ENCODE measurements around the gene RHBDD2. TPM values are rescaled to one million over a fixed set of nuclear protein-coding genes. Genes with fewer than 3 reads are reported as not detected.
A peak's percentile ranks its signal among the peaks of the same experiment; 100 is the strongest.
"Not testable (repeated sequence)": the region's sequence is repeated elsewhere in the genome, so short reads cannot be mapped to it uniquely, and the experiment has no call there.

The RHBDD2 gene
- total and polyA plus RNA-seq, 8 donors = 21.6 to 106 (median 27.9) TPM

GRCh38 chr7:75844158-75844557 lies 34.7 kb upstream of the RHBDD2 start:
- FAIRE-seq = no peak
- H3K4me3 ChIP-seq = no peak overlapping the region
- H3K27ac ChIP-seq = no peak overlapping the region
- H3K36me3 ChIP-seq = no peaks in the 10 kb centered on the region
- no peak for DNase-seq
- no peak for ATAC-seq
- H3K4me1 ChIP-seq = no peaks in the 10 kb centered on the region
- H3K9me3 ChIP-seq = no peaks in the 10 kb centered on the region
- WGBS, 2 donors = 80 to 85% methylated on average over 5 of the region's 5 CpGs
- no peak for TF ChIP-seq CTCF (IDR thresholded peaks at IDR 0.05)
- intact Hi-C loops (cut with DNase I) = no loop called here
- no peaks in the 10 kb centered on the region for H3K27me3 ChIP-seq

GRCh38 chr7:75845132-75845531 lies 33.7 kb upstream of the RHBDD2 start:
- H3K9me3 ChIP-seq; H3K36me3 ChIP-seq; H3K27me3 ChIP-seq; FAIRE-seq; H3K27ac ChIP-seq; H3K4me1 ChIP-seq; H3K4me3 ChIP-seq; DNase-seq; intact Hi-C loops (cut with DNase I); ATAC-seq: not testable (repeated sequence)
- 68 to 77% methylated on average over 6 of the region's 6 CpGs for WGBS, 2 donors

- intact Hi-C loops (cut with DNase I) = no loop called here
- Histone ChIP-seq H3K4me3 (no peak overlapping the region), H3K27me3 (no peaks in the 10 kb centered on the region), H3K36me3 (no peaks in the 10 kb centered on the region), H3K9me3 (no peaks in the 10 kb centered on the region), H3K27ac (no peak overlapping the region), H3K4me1 (no peaks in the 10 kb centered on the region)
- no peak for TF ChIP-seq CTCF (IDR thresholded peaks at IDR 0.05)
- DNase-seq (no peak), FAIRE-seq (no peak), ATAC-seq (peak in 1 of 4 donors; percentile 27)
- WGBS, 2 donors = 72 to 78% methylated on average over 7 of the region's 7 CpGs
These were observed 31.1 kb upstream of the RHBDD2 start for GRCh38 chr7:75847707-75848106.

- intact Hi-C loops (cut with DNase I) = no loop called here
- H3K27ac ChIP-seq = no peak overlapping the region
These were observed 29.3 kb upstream of the RHBDD2 start for GRCh38 chr7:75849573-75849972.

GRCh38 chr7:75850235-75850634 lies 28.6 kb upstream of the RHBDD2 start:
- Histone ChIP-seq H3K27me3 (no peaks in the 10 kb centered on the region), H3K36me3 (no peaks in the 10 kb centered on the region), H3K4me3 (no peak overlapping the region), H3K9me3 (no peaks in the 10 kb centered on the region), H3K27ac (no peak overlapping the region), H3K4me1 (no peaks in the 10 kb centered on the region)
- FAIRE-seq (no peak), ATAC-seq (peak in 1 of 4 donors; percentile 47), DNase-seq (no peak)
- TF ChIP-seq CTCF (IDR thresholded peaks at IDR 0.05) = no peak
- 66 to 67% methylated on average over 4 of the region's 4 CpGs for WGBS, 2 donors
- intact Hi-C loops (cut with DNase I) = no loop called here

More at GRCh38 chr7:75849573-75849972, 29.3 kb upstream of the RHBDD2 start:
- FAIRE-seq = no peak
- no peak for DNase-seq
- Histone ChIP-seq H3K9me3 (no peaks in the 10 kb centered on the region), H3K36me3 (no peaks in the 10 kb centered on the region), H3K4me1 (no peaks in the 10 kb centered on the region), H3K27me3 (no peaks in the 10 kb centered on the region), H3K4me3 (no peak overlapping the region)
- WGBS, 2 donors = 56 to 66% methylated on average over 3 of the region's 3 CpGs
- TF ChIP-seq CTCF (IDR thresholded peaks at IDR 0.05) = no peak
- no peak for ATAC-seq
